HepG2 (cell line): ENCODE results near the gene EFCAB14. TPM values are rescaled to one million over a fixed set of nuclear protein-coding genes. Genes with fewer than 3 reads are reported as not detected.

ENCODE experiments used
- BCL6 ChIP-seq: IDR thresholded peaks from 2 replicates; pipeline ENCODE4 v1.6.1; 2016; ENCODE audit warnings: missing genetic modification reagents, missing compliant biosample characterization
- ELF3 ChIP-seq: IDR thresholded peaks from 2 replicates; pipeline ENCODE4 v1.6.1; 2016; ENCODE audit warnings: missing genetic modification reagents, missing compliant biosample characterization
- IKZF4 ChIP-seq: sonication (generic); formaldehyde crosslinking; IDR thresholded peaks from 2 replicates; pipeline ENCODE4 v1.5.1; 2020; ENCODE audit warnings: borderline replicate concordance, mild to moderate bottlenecking, low read depth, missing genetic modification reagents; ENCODE audit errors: not compliant biosample characterization
- JUN ChIP-seq: sonication (generic); formaldehyde crosslinking; IDR thresholded peaks from 2 replicates; pipeline ENCODE4 v1.4.0; 2020; ENCODE audit warnings: mild to moderate bottlenecking, missing genetic modification reagents
- NONO ChIP-seq, 2 experiments: fragments of 450-650 bp in 1 of 2; sonication (generic) in 1 of 2; formaldehyde crosslinking in 1 of 2; IDR thresholded peaks in 1 of 2; conservative IDR thresholded peaks in 1 of 2; 2 replicates each; pipeline versions ENCODE4 v1.6.1 to v1.8.0; 2017 to 2022; ENCODE audit warnings: mild to moderate bottlenecking in 1 of 2, missing genetic modification reagents in 1 of 2, moderate library complexity in 1 of 2
- ONECUT2 ChIP-seq: sonication (generic); formaldehyde crosslinking; IDR thresholded peaks from 2 replicates; pipeline ENCODE4 v1.4.0; 2020; ENCODE audit warnings: missing genetic modification reagents
- PRDM15 ChIP-seq: sonication (generic); formaldehyde crosslinking; IDR thresholded peaks from 2 replicates; pipeline ENCODE4 v1.4.0; 2020; ENCODE audit warnings: missing genetic modification reagents
- RXRA ChIP-seq: sonication (generic); formaldehyde crosslinking; IDR thresholded peaks from 2 replicates; pipeline ENCODE4 v1.5.1; 2020; ENCODE audit warnings: missing genetic modification reagents
- SAFB2 ChIP-seq: sonication (generic); formaldehyde crosslinking; IDR thresholded peaks from 2 replicates; pipeline ENCODE4 v1.5.1; 2020; ENCODE audit warnings: missing genetic modification reagents, low read depth, mild to moderate bottlenecking, borderline replicate concordance
- ZNF142 ChIP-seq: sonication (generic); formaldehyde crosslinking; IDR thresholded peaks from 2 replicates; pipeline ENCODE4 v1.4.0; 2020; ENCODE audit warnings: missing genetic modification reagents
- ZNF335 ChIP-seq: sonication (generic); formaldehyde crosslinking; IDR thresholded peaks from 2 replicates; pipeline ENCODE4 v1.4.0; 2020; ENCODE audit warnings: missing genetic modification reagents
- ZNF367 ChIP-seq: sonication (generic); formaldehyde crosslinking; IDR thresholded peaks from 2 replicates; pipeline ENCODE4 v1.4.0; 2020; ENCODE audit warnings: missing genetic modification reagents, borderline replicate concordance
- ZNF891 ChIP-seq: sonication (generic); formaldehyde crosslinking; IDR thresholded peaks from 2 replicates; pipeline ENCODE4 v1.5.0; 2020; ENCODE audit warnings: mild to moderate bottlenecking, missing genetic modification reagents
- polyA plus RNA-seq, 8 experiments: library from polyadenylated mRNA; depleted of rRNA in 3 of 8; stranded (reverse) in 7 of 8; unstranded in 1 of 8; fragments of >200 nt; fragmentation: Illumina TruSeq in 4 of 8; extraction: Trizol in 4 of 8; gene quantifications; 2 replicates each; pipeline versions ENCODE4 v1.2.1 to v1.2.3, GENCODE V29; 2011 to 2016; ENCODE audit warnings: low read depth in 4 of 8, missing spikeins in 1 of 8, mixed read lengths in 1 of 8; ENCODE audit not compliant: insufficient read depth in 1 of 8
- total RNA-seq, 5 experiments: library from RNA; depleted of rRNA; stranded (reverse); fragments of >200 nt; fragmentation: Illumina TruSeq; extraction: Trizol; gene quantifications; 2 replicates each; pipeline ENCODE4 v1.2.3, GENCODE V29; 2016; ENCODE audit warnings: low read depth in 1 of 5
- TF ChIP-seq, protein P1 (sequence below): IDR thresholded peaks from 2 replicates; pipeline ENCODE4 v1.6.1; 2012; ENCODE audit warnings: low read depth, low read length, improper control_type of control experiment
- TF ChIP-seq, protein P2 (sequence below), 2 experiments: fragments of 450-650 bp in 1 of 2; sonication (generic) in 1 of 2; formaldehyde crosslinking; IDR thresholded peaks; 2 replicates each; pipeline versions ENCODE4 v1.5.0 to v1.8.0; 2020 to 2022; ENCODE audit warnings: mild to moderate bottlenecking in 1 of 2, missing genetic modification reagents in 1 of 2

The EFCAB14 gene
- total and polyA plus RNA-seq, 2 of the 13 experiments (the other 11 are each of a cell fraction or from before 2014, with no cell fraction given): 13.4 to 17.9 TPM

GRCh38 chr1:46718727-46719622, at the start of gene EFCAB14 (continued):
- TF ChIP-seq ZNF142: no peak
- peak; percentile 95 for TF ChIP-seq PRDM15 (CRISPR knock-in tag)
- TF ChIP-seq RXRA (CRISPR knock-in tag): peak; percentile 50
- peak; percentile 7 for TF ChIP-seq IKZF4
- no peak for TF ChIP-seq SAFB2
- no peak for TF ChIP-seq ONECUT2
- no peak; the same call in 1 of the 2 replicates for TF ChIP-seq ZNF335
- peak; percentile 82 for TF ChIP-seq ELF3 (CRISPR knock-in tag)
- no peak; the same call in 1 of the 2 replicates for TF ChIP-seq ZNF367 (CRISPR knock-in tag)
- no peak for TF ChIP-seq JUN (CRISPR knock-in tag)
- no peak for TF ChIP-seq NONO (IDR thresholded peaks at IDR 0.05)
- TF ChIP-seq NONO (CRISPR knock-in tag; conservative IDR thresholded peaks at IDR 0.05): peak; percentile 51; the same call in 1 of the 2 replicates
- TF ChIP-seq, protein P1, sequence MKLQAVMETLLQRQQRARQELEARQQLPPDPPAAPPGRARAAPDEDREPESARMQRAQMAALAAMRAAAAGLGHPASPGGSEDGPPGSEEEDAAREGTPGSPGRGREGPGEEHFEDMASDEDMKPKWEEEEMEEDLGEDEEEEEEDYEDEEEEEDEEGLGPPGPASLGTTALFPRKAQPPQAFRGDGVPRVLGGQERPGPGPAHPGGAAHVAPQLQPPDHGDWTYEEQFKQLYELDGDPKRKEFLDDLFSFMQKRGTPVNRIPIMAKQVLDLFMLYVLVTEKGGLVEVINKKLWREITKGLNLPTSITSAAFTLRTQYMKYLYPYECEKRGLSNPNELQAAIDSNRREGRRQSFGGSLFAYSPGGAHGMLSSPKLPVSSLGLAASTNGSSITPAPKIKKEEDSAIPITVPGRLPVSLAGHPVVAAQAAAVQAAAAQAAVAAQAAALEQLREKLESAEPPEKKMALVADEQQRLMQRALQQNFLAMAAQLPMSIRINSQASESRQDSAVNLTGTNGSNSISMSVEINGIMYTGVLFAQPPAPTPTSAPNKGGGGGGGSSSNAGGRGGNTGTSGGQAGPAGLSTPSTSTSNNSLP: no peak
- TF ChIP-seq ZNF891: peak; percentile 72; the same call in 1 of the 2 replicates
- TF ChIP-seq BCL6: 0 out of 2 replicates have a peak, but pooled peaks have one; percentile 21
- TF ChIP-seq, protein P2, sequence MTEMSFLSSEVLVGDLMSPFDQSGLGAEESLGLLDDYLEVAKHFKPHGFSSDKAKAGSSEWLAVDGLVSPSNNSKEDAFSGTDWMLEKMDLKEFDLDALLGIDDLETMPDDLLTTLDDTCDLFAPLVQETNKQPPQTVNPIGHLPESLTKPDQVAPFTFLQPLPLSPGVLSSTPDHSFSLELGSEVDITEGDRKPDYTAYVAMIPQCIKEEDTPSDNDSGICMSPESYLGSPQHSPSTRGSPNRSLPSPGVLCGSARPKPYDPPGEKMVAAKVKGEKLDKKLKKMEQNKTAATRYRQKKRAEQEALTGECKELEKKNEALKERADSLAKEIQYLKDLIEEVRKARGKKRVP (CRISPR knock-in tag; IDR thresholded peaks at IDR 0.05): no peak
